Muscle of arm (tissue), 12 donors: ENCODE measurements around the gene VSIG2. TPM values are rescaled to one million over a fixed set of nuclear protein-coding genes. Genes with fewer than 3 reads are reported as not detected.

ENCODE experiments used
- DNase-seq: peaks from one replicate; pipeline ENCODE4 v3.0.0-alpha.2; 2013
- polyA plus RNA-seq, 12 donors: library from polyadenylated mRNA; unstranded; fragments of 120-200 nt; gene quantifications; one replicate each; pipeline ENCODE4 v1.2.1, GENCODE V29; 2013; ENCODE audit not compliant: insufficient read length in 12 of 12

The VSIG2 gene
- polyA plus RNA-seq, 12 donors = 0.60 to 2.8 (median 1.4) TPM; not detected in 2

DNA sequence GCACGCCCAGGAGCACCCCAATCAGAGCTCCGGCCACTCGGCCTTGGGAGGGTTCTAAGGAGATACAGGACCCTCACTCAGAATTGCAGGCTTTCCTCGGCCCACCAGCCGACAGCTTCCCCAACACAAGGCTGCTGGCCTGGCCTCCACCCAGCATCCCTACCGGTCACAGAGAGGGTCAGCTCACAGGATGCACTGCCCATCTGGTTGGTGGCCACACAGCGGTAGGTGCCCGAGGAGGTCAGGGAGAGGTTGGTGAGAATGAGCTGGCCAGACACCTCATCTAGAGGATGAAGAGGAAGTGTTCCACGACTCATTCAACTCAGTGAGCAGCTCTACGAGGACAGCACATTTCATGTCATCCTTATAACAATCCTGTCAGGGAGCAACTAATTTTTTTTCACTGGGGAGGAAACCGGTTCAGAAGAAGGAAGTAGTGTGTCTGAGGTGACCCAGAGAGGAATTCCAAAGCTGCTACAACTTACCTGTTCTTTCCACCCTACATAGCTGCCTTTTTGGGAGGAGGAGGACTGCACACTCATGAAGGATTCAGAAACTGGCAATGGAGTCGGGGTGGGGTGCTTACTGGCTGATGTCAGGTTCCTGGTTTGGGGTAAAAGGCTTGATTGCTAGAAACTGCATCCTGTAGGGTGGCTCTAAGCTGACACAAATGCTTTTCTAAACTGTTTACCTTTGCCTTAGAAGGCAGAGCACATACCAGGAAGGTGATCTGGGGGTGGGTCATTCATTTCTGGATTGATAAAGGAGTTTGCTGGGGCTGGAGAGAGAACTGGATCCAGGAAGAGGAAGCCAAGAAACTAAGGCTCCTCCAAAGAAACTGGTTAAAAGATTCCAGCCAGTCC is 3.3 kb downstream of the VSIG2 start:
- DNase-seq = no peak

- DNase-seq = no peak
Measured at GRCh38 chr11:124748100-124748418, 4.0 kb downstream of the VSIG2 start.

- DNase-seq = no peak
Measured at GRCh38 chr11:124747406-124748099, 4.5 kb downstream of the VSIG2 start.

DNA sequence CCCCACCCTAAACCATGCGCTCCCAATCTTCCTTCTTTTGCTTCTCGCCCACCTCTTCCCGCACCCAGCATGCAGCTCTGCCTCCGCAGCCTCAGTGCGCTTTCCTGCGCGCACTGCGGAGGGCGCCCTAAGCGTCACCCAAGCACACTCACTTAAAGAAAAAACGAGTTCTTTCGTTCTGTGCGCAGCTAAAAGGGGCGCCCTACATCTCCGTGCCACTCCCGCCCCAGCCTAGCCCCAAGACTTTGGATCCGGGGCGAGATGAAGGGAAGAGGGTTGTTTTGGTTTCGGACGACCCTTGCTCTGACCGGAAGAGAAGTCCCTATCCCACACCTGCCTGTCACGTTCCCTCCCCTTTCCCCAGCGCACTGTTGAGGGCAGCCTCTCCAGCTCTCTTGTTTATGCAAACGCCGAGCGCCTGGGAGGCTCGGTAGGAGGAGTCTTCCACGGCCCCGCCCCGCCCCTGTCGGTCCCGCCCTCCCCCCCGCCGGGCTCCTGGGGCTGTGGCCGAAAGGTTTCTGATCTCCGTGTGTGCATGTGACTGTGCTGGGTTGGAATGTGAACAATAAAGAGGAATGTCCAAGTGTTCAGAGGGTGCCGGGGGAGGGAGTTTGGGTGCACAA is 5.3 kb downstream of the VSIG2 start:
- no peak for DNase-seq

DNA sequence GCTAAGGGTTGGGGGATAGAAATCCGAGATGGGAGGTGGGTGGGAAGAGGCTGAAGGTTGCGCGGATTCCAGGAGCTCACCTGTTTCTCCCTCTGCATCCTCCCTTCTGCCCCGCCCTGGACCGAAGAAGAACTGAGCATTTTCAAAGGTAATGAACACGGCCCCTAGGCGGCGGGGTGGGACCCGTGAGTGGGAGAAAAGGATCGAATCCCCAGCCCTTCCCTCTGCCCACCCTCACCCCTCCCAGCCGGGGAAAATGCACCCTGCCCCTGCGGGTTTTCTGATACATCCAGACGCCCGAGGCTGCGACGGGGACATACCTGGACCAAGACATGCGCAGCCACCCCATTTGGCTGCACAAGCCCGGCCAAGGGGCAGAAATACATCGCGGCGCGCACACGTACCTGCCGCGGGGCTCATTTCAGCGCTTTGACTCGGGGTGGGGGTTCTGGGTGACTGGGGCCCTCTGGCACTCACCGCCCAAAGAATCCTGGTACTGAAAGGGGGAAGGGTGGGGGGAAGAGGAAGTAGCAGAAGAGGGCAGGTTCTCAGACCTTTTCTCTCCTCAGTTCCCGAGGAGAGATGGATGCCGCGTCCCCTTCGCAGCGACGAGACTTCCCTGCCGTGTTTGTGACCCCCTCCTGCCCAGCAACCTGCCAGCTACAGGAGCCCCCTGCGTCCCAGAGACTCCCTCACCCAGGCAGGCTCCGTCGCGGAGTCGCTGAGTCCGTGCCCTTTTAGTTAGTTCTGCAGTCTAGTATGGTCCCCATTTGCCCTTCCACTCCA is 6.0 kb downstream of the VSIG2 start:
- DNase-seq = no peak

DNA sequence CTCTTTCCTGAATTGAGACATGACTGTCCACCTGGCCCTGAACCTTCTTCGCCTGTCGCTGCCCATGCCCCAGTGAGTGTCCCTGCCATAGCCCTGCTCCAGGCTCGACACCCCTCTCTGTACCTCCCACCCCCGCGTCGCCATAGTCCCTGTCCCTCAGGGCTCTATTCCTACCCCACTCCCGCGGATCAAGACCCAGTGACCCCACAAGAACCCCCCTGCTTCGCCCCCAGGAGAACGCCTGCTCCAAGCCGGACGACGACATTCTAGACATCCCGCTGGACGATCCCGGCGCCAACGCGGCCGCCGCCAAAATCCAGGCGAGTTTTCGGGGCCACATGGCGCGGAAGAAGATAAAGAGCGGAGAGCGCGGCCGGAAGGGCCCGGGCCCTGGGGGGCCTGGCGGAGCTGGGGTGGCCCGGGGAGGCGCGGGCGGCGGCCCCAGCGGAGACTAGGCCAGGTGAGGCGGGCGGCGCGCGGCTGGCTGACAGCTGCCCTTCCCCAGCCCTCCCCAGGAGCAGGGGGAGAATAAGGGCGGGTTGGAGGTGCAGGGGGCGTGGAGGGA is 6.7 kb downstream of the VSIG2 start:
- no peak for DNase-seq

DNA sequence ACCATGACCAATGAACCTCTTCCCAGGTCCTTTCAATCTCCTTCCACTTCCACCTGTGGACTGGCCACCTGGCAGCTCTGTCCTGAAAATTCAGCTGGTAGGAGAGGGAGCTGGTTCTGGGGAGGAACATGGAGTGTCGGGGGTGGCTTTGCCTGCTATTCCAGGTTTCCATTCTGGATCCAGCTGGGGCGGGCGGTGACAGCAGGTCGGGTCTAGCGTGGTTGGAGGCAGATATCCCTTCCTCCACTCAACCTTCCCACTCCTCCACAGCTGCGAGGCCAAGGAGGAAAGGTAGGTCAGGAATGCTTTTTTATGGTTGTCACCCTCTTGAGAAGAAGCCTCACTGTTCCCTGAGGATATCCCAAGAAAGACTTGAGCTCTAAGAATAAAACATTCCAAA is 9.0 kb downstream of the VSIG2 start:
- no peak for DNase-seq

DNA sequence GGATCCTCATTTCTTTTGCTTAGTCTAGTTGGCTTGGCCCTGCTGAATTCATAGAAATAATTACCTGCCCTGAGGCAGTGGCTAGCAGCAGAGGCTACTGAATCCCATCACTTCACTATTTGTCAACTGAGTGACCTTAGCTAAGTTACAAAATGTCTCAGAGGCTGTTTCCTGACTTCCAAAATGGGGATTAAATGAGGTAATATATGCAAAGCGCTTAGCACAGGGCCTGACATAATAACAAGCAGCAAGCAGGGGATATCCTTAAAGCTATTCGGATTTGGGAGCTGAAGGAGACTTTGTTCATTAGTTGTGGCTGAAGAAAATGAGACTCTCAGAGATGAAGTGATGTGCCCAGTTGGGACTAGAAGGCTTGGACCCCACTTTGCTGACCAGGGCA is 9.5 kb downstream of the VSIG2 start:
- DNase-seq = no peak

- DNase-seq = no peak
Measured at GRCh38 chr11:124740277-124740882, 11.7 kb downstream of the VSIG2 start.

GRCh38 chr11:124739479-124740276 is 12.4 kb downstream of the VSIG2 start, which contains the start of gene NRGN:
Gene NRGN, plus strand, starts transcription at chr11:124739942. Its CDS starts 143 bp downstream, at chr11:124740085.
- DNase-seq = peak; percentile 93

DNA sequence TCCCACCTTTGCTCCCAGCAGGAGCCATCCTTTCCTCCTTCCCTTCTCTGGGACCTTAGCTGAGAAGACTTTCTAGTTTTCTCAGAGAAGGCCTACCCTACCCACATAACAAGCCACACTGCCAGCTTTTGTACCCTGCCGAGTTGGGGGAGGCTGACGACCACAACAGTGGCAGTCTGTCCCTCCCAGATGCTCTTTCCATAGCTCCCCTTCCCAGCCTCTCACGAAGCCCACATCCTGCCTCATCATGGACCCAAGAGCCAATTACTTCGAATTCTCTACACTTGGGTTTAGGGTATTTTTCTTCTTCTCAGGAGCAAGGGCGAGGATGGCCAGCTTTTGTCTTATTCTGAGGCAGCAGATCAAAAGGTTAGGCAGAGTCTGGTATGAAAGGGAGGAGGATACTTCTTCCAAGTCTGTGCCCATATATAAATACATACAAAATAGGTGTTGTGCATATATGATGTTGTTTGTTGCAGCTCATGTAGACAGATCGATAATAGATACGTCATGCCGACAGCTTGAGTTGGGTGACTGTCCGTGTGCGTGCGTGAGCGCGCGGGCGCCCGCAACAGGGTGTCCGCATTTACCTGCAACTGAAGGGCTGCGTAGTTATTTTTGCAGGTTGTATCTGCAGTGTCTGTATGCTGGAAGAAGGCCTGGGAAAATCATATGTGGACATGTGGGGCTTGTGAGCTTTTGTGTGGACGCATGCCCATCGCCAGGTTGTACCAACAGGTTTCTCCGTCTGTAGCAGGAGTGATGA is 13.2 kb downstream of the VSIG2 start:
- no peak for DNase-seq

DNA sequence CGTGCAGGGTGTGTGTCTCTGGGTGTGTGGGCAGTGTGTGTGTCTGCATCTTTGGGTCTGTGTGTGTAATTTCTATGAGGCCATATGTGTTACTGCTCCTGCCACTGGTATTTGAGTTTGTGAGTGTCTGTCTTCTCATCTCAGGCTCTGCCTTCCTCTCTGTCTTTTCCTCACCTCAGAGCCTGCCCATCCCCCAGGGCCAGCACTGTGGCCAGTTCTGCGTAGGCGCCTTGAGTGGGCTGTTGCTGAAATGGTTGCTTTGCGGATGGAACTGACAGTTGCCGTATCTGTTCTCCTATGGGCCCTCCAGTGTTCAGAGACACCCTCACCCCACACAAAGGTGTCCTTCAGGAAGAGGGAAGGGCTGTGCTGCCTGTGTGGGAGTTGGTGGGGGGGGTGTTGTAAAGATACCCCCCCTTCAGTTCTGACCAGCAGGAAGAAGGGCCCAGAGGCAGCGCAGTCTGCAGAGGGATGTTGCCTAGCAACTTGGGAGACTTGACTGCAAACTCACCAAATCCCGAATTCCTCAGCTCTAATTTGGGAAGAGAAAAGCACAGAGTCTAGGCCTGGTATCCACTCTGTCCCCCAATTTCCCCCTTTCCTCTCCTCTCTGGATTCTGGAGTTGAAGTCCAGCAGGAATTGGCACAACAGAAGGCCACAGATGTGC is 14.3 kb downstream of the VSIG2 start:
- no peak for DNase-seq

DNA sequence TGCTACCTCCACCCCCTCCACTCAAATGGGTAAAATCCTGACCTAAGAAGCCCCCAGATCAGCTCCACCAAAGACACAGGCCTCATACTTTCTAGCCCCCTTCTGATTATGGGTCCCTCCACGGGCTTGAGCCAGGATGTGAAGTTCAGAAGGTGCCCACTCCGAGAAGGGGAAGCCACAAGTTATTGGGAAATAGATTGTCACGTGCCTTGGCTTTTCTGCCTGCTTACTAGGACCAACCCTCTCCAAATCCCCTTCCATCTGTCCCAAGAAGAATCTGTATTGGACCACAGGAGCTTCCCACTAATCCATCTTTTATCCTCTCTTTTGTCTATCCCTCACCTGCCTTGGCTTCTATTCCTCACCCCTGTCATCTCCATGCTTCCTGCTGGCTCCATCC is 15.3 kb downstream of the VSIG2 start:
- DNase-seq = no peak

DNA sequence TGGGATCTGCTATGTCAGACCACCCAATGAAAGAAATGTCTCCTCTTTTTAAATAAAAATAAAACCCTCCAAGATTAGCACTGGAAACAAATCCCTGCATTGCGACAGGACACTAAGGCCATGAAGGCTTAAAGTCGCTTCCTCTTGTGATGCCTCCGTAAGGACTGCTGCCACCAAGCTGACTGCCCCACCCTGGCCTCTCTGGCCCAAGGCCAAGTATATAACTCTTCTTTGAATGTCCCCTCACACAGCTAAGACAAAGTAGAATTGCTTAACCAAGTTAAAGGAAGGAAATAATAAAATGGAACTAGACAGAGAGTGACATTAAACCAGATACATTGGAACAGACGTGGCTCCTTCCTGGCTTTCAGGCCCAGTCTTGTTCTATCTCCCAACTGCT is 19.8 kb downstream of the VSIG2 start:
- no peak for DNase-seq

GRCh38 chr11:124729571-124729970 is 22.5 kb downstream of the VSIG2 start:
- DNase-seq = no peak

GRCh38 chr11:124728134-124728533 is 23.9 kb downstream of the VSIG2 start:
- no peak for DNase-seq

DNA sequence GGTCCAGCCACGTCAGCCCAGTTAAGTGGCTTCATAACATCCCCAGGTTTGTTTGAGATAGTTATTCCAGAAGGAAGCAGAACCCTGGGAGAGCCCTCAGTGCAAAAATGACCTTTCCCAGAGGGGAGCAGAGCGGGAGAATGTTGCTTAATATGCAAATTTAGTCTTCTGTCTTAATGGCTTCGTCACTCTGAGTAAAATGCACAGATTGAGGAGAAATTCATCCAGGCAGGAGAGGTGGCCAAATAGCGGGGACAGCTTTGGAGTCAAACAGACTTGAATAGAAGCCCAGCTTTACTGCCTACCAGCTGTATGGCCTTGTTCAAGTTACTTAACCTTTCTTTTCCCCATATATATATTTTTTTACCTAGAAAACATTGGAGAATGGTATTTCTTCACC is 24.6 kb downstream of the VSIG2 start:
- DNase-seq = no peak

DNA sequence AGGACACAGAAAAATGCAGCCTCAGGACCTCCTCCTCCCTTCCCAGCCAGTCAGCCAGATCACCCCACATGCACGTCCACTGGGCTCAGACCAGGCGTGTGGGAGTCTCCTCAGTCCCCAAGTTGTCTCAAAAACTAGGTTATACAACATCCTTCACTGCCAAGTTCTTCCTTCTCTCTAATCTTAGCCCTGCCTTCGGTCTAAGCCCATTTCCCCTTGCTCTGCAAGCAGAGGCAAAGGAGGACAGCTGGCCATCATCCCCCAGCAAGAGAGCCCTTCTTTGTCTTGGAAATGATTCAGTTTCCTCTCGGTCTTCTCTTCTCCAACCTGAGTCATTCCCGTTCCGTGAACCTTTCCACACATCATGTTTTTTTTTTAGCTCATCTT is 26.3 kb downstream of the VSIG2 start:
- no peak for DNase-seq
